ENCODE measurements around the gene SLAMF7.

SLAMF7 gene

GRCh38 chr1:160781914-160782689, 43.1 kb downstream of the SLAMF7 start:
- no peak for TF ChIP-seq CTCF (IDR thresholded peaks at IDR 0.05)

GRCh38 chr1:160789051-160789701, 50.1 kb downstream of the SLAMF7 start:
- no peak for TF ChIP-seq CTCF (IDR thresholded peaks at IDR 0.05)

GRCh38 chr1:160789702-160790611, 50.9 kb downstream of the SLAMF7 start:
- TF ChIP-seq CTCF (IDR thresholded peaks at IDR 0.05): no peak

- TF ChIP-seq CTCF (IDR thresholded peaks at IDR 0.05): no peak
These were observed 55.3 kb downstream of the SLAMF7 start for GRCh38 chr1:160794376-160794775.

DNA sequence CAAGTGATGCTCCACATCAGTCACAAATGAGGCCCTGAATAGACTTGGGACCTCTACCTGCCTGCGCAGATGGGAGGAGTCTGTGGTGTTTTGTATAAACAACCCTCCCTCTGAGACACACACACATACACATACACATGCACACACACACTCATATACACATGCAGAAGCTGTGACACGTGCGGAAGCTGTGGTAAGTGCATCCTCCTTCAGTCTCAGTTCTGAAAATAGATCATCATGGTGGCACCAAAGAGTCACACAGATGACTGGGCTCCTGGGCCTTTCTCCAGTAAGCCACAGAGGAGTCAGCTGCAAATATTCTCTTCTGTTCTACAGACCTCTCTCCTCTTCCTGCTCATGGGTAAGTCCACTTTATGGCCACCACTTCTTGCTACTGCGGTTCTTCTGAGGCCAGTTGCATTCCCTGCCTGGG, 56.9 kb downstream of the SLAMF7 start, which contains the start of gene LY9:
Gene LY9 (plus strand): TSS at position 224 of the 433 bp plus-strand sequence. CDS start 14 bp downstream, at position 238.
- no peak for TF ChIP-seq CTCF (IDR thresholded peaks at IDR 0.05)

- TF ChIP-seq CTCF (IDR thresholded peaks at IDR 0.05): no peak
These were observed 58.2 kb downstream of the SLAMF7 start for GRCh38 chr1:160797271-160797709.

GRCh38 chr1:160797861-160798273, 58.8 kb downstream of the SLAMF7 start:
- no peak for TF ChIP-seq CTCF (IDR thresholded peaks at IDR 0.05)

All from LNCAP (cell line).